ENCODE measurements around the gene ADAMTSL5. TPM values are rescaled to one million over a fixed set of nuclear protein-coding genes. Genes with fewer than 3 reads are reported as not detected.

Gene ADAMTSL5
- total RNA-seq, 1 donor from 2014 or later = not detected

DNA sequence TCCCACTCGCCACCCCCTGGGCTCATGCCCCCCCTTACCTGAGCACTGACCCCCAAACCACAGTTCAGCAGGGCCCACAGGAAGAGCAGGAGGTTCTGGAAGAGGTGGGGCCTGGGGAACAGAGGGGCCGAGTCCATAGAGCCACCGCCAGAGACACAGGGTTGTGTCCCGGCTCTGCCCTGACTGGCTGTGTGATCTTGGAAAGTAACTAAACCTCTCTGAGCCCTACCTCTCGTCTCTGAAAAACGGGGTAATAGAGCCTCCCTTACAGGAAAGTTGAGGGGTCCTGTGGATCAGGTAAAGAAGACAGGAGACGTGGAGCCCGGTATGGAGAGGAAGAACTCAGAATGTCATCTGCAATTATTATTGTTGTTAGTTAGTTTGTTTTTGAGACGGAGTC lies 2.0 kb downstream of the ADAMTSL5 start:
- TF ChIP-seq CTCF (IDR thresholded peaks at IDR 0.05) = no peak
- H3K27me3 Mint-ChIP-seq = peaks cover 33% of the 10 kb centered on the region
- peaks cover 14% of the 10 kb centered on the region for H3K4me1 Mint-ChIP-seq
- intact Hi-C loops (cut with micrococcal nuclease) = no loop called here
- CTCF ChIA-PET = no interaction called here
- ATAC-seq (ENCODE audit: low read depth) = no peak
- H3K4me3 Mint-ChIP-seq = no peak overlapping the region
- H3K27ac Mint-ChIP-seq = no peak overlapping the region
- no peaks in the 10 kb centered on the region for H3K36me3 Mint-ChIP-seq (ENCODE audit: low read depth)
- no peaks in the 10 kb centered on the region for H3K9me3 Mint-ChIP-seq
- no peak for DNase-seq
- POLR2A ChIA-PET = no interaction called here

- no peak for DNase-seq
- H3K27ac Mint-ChIP-seq = no peak overlapping the region
- peaks cover 33% of the 10 kb centered on the region for H3K27me3 Mint-ChIP-seq
- H3K36me3 Mint-ChIP-seq (ENCODE audit: low read depth) = no peaks in the 10 kb centered on the region
- TF ChIP-seq CTCF (IDR thresholded peaks at IDR 0.05) = no peak
- H3K4me3 Mint-ChIP-seq = no peak overlapping the region
- ChIA-PET CTCF (no interaction called here), POLR2A (no interaction called here)
- H3K4me1 Mint-ChIP-seq = peaks cover 14% of the 10 kb centered on the region
- H3K9me3 Mint-ChIP-seq = no peaks in the 10 kb centered on the region
- intact Hi-C loops (cut with micrococcal nuclease) = no loop called here
- ATAC-seq (ENCODE audit: low read depth) = no peak
Measured at GRCh38 chr19:1510442-1510806, 2.4 kb downstream of the ADAMTSL5 start.

- peaks cover 36% of the 10 kb centered on the region for H3K27me3 Mint-ChIP-seq
- H3K36me3 Mint-ChIP-seq (ENCODE audit: low read depth) = no peaks in the 10 kb centered on the region
- no peak overlapping the region for H3K4me3 Mint-ChIP-seq
- intact Hi-C loops (cut with micrococcal nuclease) = no loop called here
- TF ChIP-seq CTCF (IDR thresholded peaks at IDR 0.05) = no peak
- ChIA-PET CTCF (no interaction called here), POLR2A (no interaction called here)
- H3K4me1 Mint-ChIP-seq = peaks cover 14% of the 10 kb centered on the region
- no peaks in the 10 kb centered on the region for H3K9me3 Mint-ChIP-seq
- no peak for ATAC-seq (ENCODE audit: low read depth)
- DNase-seq = no peak
- no peak overlapping the region for H3K27ac Mint-ChIP-seq
Measured at GRCh38 chr19:1509602-1510441, 3.0 kb downstream of the ADAMTSL5 start.

GRCh38 chr19:1508507-1508856 lies 4.3 kb downstream of the ADAMTSL5 start:
- peak overlapping the region; percentile 36 for H3K4me3 Mint-ChIP-seq
- ChIA-PET CTCF (no interaction called here), POLR2A (interaction anchor here (0.7 kb wide), 1 partner anchor 125 kb away, joined by 3 read pairs; no protein-coding TSS in a partner anchor)
- H3K36me3 Mint-ChIP-seq (ENCODE audit: low read depth) = no peaks in the 10 kb centered on the region
- no peaks in the 10 kb centered on the region for H3K9me3 Mint-ChIP-seq
- DNase-seq (no peak), ATAC-seq (ENCODE audit: low read depth) (no peak)
- peaks cover 37% of the 10 kb centered on the region for H3K27me3 Mint-ChIP-seq
- intact Hi-C loops (cut with micrococcal nuclease) = loop anchor here (1.0 kb wide), 1 partner anchor 29 kb away; the partner anchor contains the start of gene C19orf25
- TF ChIP-seq CTCF (IDR thresholded peaks at IDR 0.05) = no peak
- peaks cover 14% of the 10 kb centered on the region for H3K4me1 Mint-ChIP-seq
- H3K27ac Mint-ChIP-seq = no peak overlapping the region

DNA sequence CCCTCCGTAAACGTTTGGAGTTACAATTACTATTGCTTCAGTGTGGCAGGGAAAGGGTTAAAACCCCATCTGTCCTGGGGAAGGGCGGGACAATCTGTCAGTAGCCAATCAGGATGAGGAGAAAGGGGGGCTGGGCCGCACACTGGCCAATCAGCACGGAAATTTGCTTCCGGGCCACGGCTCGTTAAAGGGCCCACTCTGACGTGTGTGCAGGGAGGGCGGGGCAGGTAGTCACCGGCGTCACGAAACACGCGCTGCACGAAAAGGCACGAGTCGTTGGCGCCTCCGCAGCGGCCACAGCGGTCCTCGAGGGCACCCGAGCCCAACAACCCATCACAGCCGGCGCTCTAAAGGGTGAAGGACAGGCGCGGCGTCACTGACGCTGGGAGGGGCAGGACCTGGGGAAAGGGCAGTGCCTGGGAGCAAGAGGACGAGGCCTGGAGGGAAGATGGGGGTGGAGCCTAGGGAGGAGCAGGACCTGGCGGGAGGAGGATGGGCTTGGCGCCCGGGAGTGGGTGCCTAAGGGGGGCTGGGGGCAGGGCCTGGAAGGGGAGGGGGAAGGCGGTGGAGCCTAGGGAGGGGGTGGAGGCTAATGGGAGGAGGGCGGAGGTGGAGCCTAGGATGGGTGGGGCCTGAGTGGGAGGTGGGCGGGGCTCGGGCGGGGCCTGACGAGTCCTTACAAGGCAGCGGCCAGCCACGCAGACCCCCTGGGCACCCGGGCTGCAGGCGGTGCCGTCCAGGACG lies 4.9 kb downstream of the ADAMTSL5 start:
- DNase-seq (peak; percentile 72), ATAC-seq (ENCODE audit: low read depth) (peak; percentile 89)
- ChIA-PET POLR2A (interaction anchor here (0.7 kb wide), 1 partner anchor 125 kb away, joined by 3 read pairs; no protein-coding TSS in a partner anchor), CTCF (no interaction called here)
- Mint-ChIP-seq H3K27me3 (peaks cover 39% of the 10 kb centered on the region), H3K4me1 (peaks cover 14% of the 10 kb centered on the region), H3K27ac (peak overlapping the region; percentile 80), H3K36me3 (ENCODE audit: low read depth) (no peaks in the 10 kb centered on the region), H3K9me3 (no peaks in the 10 kb centered on the region), H3K4me3 (peak overlapping the region; percentile 80)
- TF ChIP-seq CTCF (IDR thresholded peaks at IDR 0.05) = no peak
- intact Hi-C loops (cut with micrococcal nuclease) = loop anchor here (1.0 kb wide), 2 partner anchors 18 to 29 kb away; partner anchors contain the start of genes C19orf25 and PCSK4

Measured in activated B cell treated with CpG ODN at 0.5 μM for 24 hours (primary cell).